ENCODE data around the gene C2orf92. TPM values are rescaled to one million over a fixed set of nuclear protein-coding genes. Genes with fewer than 3 reads are reported as not detected.
A peak's percentile ranks its signal among the peaks of the same experiment; 100 is the strongest.

Gene C2orf92
- total RNA-seq, 1 experiment from 2014 or later, result 10.2 TPM

DNA sequence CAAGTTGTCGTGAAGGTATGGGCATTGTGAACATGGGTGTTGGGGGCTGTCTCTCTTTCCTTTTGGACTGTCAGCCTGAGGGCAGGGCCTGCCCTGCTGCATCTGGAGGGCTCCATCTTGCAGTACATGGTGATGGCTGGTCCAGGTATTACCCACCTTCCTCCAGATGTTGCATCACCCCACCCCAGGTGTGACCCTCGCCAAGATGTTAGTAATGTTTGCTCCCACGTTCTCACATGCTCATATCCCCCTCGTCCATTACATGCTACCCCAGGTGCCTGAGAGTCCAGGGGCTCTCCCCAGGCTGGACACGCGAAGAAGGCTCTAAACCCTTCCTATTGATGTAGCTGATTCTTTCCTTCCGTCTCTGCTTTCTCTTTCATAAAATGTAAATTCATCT lies 57.8 kb downstream of the C2orf92 start:
- Mint-ChIP-seq H3K9me3 (ENCODE audit: unreplicated experiment) (peaks cover 18% of the 10 kb centered on the region), H3K4me3 (ENCODE audit: unreplicated experiment) (no peak overlapping the region), H3K27ac (ENCODE audit: unreplicated experiment) (no peak overlapping the region), H3K4me1 (ENCODE audit: low read depth, unreplicated experiment) (peaks cover 10% of the 10 kb centered on the region), H3K36me3 (ENCODE audit: insufficient read depth, unreplicated experiment) (no peaks in the 10 kb centered on the region), H3K27me3 (ENCODE audit: insufficient read depth, unreplicated experiment) (no peaks in the 10 kb centered on the region)
- Histone ChIP-seq H3K4me3 (ENCODE audit: low read depth, low read length) (no peak overlapping the region), H3K36me3 (ENCODE audit: control insufficient read depth, insufficient read depth, low read length) (no peaks in the 10 kb centered on the region), H3K9me3 (peaks cover 10% of the 10 kb centered on the region), H3K4me1 (peaks cover 3% of the 10 kb centered on the region), H3K27me3 (replicated peaks; ENCODE audit: control insufficient read depth, insufficient read depth, low read length) (no peaks in the 10 kb centered on the region)
- DNase-seq, result no peak
- BruUV-seq (replicated peaks), result no TSS peak
- POLR2A ChIA-PET, result no interaction called here
- intact Hi-C loops (cut with micrococcal nuclease; ENCODE audit: unreplicated experiment), result no loop called here
- CTCF ChIA-PET, result no interaction called here
- TF ChIP-seq, protein P1, sequence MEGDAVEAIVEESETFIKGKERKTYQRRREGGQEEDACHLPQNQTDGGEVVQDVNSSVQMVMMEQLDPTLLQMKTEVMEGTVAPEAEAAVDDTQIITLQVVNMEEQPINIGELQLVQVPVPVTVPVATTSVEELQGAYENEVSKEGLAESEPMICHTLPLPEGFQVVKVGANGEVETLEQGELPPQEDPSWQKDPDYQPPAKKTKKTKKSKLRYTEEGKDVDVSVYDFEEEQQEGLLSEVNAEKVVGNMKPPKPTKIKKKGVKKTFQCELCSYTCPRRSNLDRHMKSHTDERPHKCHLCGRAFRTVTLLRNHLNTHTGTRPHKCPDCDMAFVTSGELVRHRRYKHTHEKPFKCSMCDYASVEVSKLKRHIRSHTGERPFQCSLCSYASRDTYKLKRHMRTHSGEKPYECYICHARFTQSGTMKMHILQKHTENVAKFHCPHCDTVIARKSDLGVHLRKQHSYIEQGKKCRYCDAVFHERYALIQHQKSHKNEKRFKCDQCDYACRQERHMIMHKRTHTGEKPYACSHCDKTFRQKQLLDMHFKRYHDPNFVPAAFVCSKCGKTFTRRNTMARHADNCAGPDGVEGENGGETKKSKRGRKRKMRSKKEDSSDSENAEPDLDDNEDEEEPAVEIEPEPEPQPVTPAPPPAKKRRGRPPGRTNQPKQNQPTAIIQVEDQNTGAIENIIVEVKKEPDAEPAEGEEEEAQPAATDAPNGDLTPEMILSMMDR (IDR thresholded peaks at IDR 0.05; ENCODE audit: insufficient read depth in 1 of 2, low read depth in 1 of 2, low read length in 1 of 2, severe bottlenecking in 1 of 2, unreplicated experiment in 1 of 2), result no peak

DNA sequence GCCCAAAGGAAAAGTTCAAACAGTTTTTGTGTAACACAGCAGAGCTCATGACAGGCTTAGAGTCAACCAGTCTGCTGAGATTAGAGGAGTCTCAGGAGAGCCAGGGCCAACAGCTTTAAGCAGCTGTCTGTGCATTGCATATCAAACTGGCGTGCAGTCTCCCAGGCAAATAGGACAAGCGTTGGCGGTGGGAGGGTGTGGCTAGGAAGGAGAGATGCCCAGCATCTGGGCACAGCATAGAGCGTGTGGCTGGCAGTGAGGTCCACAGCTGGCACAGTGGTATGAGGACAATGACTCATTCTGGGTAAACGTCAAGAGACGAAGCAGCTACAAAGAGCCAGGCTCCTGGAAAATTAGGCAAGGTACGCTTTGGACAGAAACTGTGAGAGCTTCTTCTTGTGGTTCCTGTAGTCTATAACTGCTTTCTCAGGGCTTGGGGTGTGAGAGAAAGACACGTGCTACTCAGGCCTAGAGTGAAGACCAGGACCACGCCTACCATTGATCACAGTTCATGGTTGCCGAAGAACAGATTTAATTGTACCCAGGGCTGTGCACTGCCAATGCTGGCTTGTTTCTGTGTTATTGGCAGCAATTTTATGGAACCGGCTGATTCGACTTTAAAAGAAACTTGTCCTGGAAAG lies 58.7 kb downstream of the C2orf92 start:
- H3K4me1 ChIP-seq, result no peaks in the 10 kb centered on the region
- Mint-ChIP-seq H3K4me1 (ENCODE audit: low read depth, unreplicated experiment) (peaks cover 10% of the 10 kb centered on the region), H3K36me3 (ENCODE audit: insufficient read depth, unreplicated experiment) (no peaks in the 10 kb centered on the region), H3K9me3 (ENCODE audit: unreplicated experiment) (peaks cover 18% of the 10 kb centered on the region), H3K4me3 (ENCODE audit: unreplicated experiment) (no peak overlapping the region), H3K27ac (ENCODE audit: unreplicated experiment) (peak overlapping the region; percentile 6), H3K27me3 (ENCODE audit: insufficient read depth, unreplicated experiment) (no peaks in the 10 kb centered on the region)
- TF ChIP-seq, protein P1 (IDR thresholded peaks at IDR 0.05; ENCODE audit: insufficient read depth in 1 of 2, low read depth in 1 of 2, low read length in 1 of 2, severe bottlenecking in 1 of 2, unreplicated experiment in 1 of 2), result no peak
- intact Hi-C loops (cut with micrococcal nuclease; ENCODE audit: unreplicated experiment), result no loop called here
- peak in 1 of 2 experiments; percentile 33 for DNase-seq
- CTCF ChIA-PET, result no interaction called here
- POLR2A ChIA-PET, result no interaction called here
- no TSS peak for BruUV-seq (replicated peaks)
- H3K4me3 ChIP-seq (ENCODE audit: low read depth, low read length), result no peak overlapping the region
- H3K27me3 ChIP-seq (replicated peaks; ENCODE audit: control insufficient read depth, insufficient read depth, low read length), result no peaks in the 10 kb centered on the region
- H3K9me3 ChIP-seq, result peaks cover 10% of the 10 kb centered on the region
- H3K36me3 ChIP-seq (ENCODE audit: control insufficient read depth, insufficient read depth, low read length), result no peaks in the 10 kb centered on the region

DNA sequence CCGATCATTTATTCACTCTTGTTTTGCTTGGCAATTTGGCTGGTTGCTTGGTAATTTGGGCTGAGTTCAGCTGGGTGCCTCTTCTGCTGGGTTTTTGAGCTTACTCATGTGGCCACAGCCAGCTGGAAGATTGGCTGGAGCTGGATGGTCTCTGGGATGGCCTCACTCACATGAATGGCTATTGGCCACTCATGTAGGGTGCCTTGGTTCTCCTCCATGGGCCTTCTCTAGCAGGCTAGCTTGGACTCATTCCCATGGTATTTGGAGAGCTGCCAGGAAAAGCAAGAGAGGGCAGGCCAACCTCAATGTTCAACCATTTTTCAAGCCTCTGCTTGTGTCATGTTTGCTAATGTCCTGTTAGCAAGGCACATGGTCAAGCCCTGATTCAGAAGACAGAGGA lies 60.7 kb downstream of the C2orf92 start:
- H3K4me1 Mint-ChIP-seq (ENCODE audit: low read depth, unreplicated experiment), result peaks cover 10% of the 10 kb centered on the region
- Histone ChIP-seq H3K4me3 (ENCODE audit: low read depth, low read length) (no peak overlapping the region), H3K9me3 (peaks cover 10% of the 10 kb centered on the region), H3K36me3 (ENCODE audit: control insufficient read depth, insufficient read depth, low read length) (no peaks in the 10 kb centered on the region), H3K27me3 (replicated peaks; ENCODE audit: control insufficient read depth, insufficient read depth, low read length) (no peaks in the 10 kb centered on the region), H3K4me1 (no peaks in the 10 kb centered on the region)
- intact Hi-C loops (cut with micrococcal nuclease; ENCODE audit: unreplicated experiment), result no loop called here
- TF ChIP-seq, protein P1 (IDR thresholded peaks at IDR 0.05; ENCODE audit: insufficient read depth in 1 of 2, low read depth in 1 of 2, low read length in 1 of 2, severe bottlenecking in 1 of 2, unreplicated experiment in 1 of 2), result no peak
- no peaks in the 10 kb centered on the region for H3K36me3 Mint-ChIP-seq (ENCODE audit: insufficient read depth, unreplicated experiment)
- no peak for DNase-seq
- BruUV-seq (replicated peaks), result no TSS peak
- peaks cover 18% of the 10 kb centered on the region for H3K9me3 Mint-ChIP-seq (ENCODE audit: unreplicated experiment)
- no peak overlapping the region for H3K4me3 Mint-ChIP-seq (ENCODE audit: unreplicated experiment)
- H3K27ac Mint-ChIP-seq (ENCODE audit: unreplicated experiment), result no peak overlapping the region
- H3K27me3 Mint-ChIP-seq (ENCODE audit: insufficient read depth, unreplicated experiment), result no peaks in the 10 kb centered on the region
- ChIA-PET POLR2A (no interaction called here), CTCF (no interaction called here)

All from Caco-2 (cell line).